ENCODE measurements around the gene TAMALIN. TPM values are rescaled to one million over a fixed set of nuclear protein-coding genes. Genes with fewer than 3 reads are reported as not detected.
A peak's percentile ranks its signal among the peaks of the same experiment; 100 is the strongest.

Gene TAMALIN
- total and polyA plus RNA-seq, 2 of the 4 experiments (the other 2 are of a cell fraction) = 2.7 to 5.3 TPM

DNA sequence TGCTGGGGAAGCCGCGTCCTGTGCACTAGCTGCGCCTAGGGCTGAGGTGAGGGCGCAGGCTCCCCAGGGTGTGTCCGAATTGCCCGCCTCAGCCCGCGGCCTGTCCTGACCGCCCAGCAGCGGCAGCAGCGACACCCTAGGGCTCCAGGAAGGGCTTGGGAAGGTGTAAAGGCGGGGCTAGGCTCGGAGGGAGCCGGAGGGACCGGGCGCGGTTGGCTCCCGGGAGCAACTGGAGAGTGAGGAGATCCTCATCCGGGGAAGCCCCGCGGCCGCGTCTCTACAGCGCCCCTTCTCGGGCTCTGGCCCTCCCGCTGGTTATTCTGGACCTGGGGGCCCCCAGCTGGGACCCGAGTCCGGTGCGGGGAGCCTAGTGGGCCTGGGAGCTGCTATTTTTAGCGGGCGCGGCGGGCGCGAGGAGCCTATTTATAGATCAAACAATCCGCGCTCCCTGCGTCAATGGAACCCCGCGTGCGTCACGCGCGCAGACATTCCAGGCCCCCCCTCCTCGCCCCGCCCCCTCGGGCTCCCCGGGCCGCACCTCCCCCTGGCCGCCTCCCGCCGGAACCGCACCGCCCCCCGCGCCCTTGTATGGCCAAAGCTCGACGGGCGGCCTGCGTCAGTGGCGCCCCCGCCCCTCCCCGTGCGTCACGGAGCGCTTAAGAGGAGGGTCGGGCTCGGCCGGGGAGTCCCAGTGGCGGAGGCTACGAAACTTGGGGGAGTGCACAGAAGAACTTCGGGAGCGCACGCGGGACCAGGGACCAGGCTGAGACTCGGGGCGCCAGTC is 44.2 kb downstream of the TAMALIN start, which contains the start of gene NR4A1:
NR4A1 (plus strand) TSS at position 685 of the 784 bp plus-strand sequence. CDS start 2,887 bp downstream, outside the sequence.
- H3K4ac ChIP-seq (ENCODE audit: low read depth, low read length) = peak within 1 kb of the TSS; percentile 77
- peak within 1 kb of the TSS; percentile 43 for H4K91ac ChIP-seq (ENCODE audit: insufficient read depth, low read depth, low read length)
- H3K23ac ChIP-seq (ENCODE audit: low read depth, low read length) = peak within 1 kb of the TSS; percentile 77
- peak within 1 kb of the TSS; percentile 32; the same call in 1 of the 2 replicates for H2BK20ac ChIP-seq (ENCODE audit: low read depth, low read length)
- H3K9me3 ChIP-seq (ENCODE audit: control insufficient read depth, insufficient read depth, low read length) = no peaks in the 10 kb centered on the region
- H3K4me3 ChIP-seq (ENCODE audit: insufficient read depth, low read depth, low read length) = peak within 1 kb of the TSS; percentile 97
- peak; percentile 95 for DNase-seq
- intact Hi-C loops (cut with micrococcal nuclease) = loop anchor here (1.0 kb wide), 1 partner anchor 13 kb away; no protein-coding TSS in a partner anchor
- H2BK120ac ChIP-seq (ENCODE audit: low read depth, low read length) = peak within 1 kb of the TSS; percentile 86
- H4K20me1 ChIP-seq (ENCODE audit: insufficient read depth, low read length) = peaks cover 36% of the 10 kb centered on the region
- TSS peak; percentile 91 for BruUV-seq (replicated peaks)
- peak within 1 kb of the TSS; percentile 78 for H3K14ac ChIP-seq (replicated peaks; ENCODE audit: low read depth, low read length)
- peak within 1 kb of the TSS; percentile 88 for H4K5ac ChIP-seq (ENCODE audit: low read depth, low read length)
- H3K27me3 ChIP-seq (ENCODE audit: control insufficient read depth, insufficient read depth, low read length) = no peaks in the 10 kb centered on the region
- H3K18ac ChIP-seq (ENCODE audit: low read depth, low read length) = peak within 1 kb of the TSS; percentile 81
- peak within 1 kb of the TSS; percentile 62; the same call in 1 of the 2 replicates for H3K56ac ChIP-seq (ENCODE audit: extremely low read depth, insufficient read depth, low read length)
- H3K79me1 ChIP-seq (ENCODE audit: low read depth in 1 of 2, low read length in 2 of 2) = peaks cover 0 to 69% of the 10 kb centered on the region in 2 experiments; a peak in 2 of 4 replicates
- H2AK5ac ChIP-seq (ENCODE audit: low read depth, low read length) = peak within 1 kb of the TSS; percentile 88
- H3K36me3 ChIP-seq (ENCODE audit: control insufficient read depth, insufficient read depth, low read length) = peaks cover 15% of the 10 kb centered on the region
- ATAC-seq (ENCODE audit: low read depth) = peak; percentile 97
- H3K9me1 ChIP-seq (ENCODE audit: insufficient read depth, low read length) = peaks cover 14% of the 10 kb centered on the region; the same call in 1 of the 2 replicates
- H2BK15ac ChIP-seq (ENCODE audit: low read depth, low read length) = peak within 1 kb of the TSS; percentile 59; the same call in 1 of the 3 replicates
- ChIA-PET POLR2A (ENCODE audit: unreplicated experiment) (interaction anchor here (0.6 to 1.2 kb wide), 3 partner anchors 18 to 762 kb away, joined by 4 to 6 read pairs (median 5); no protein-coding TSS in a partner anchor), CTCF (interaction anchor here (0.6 to 1.5 kb wide), 6 partner anchors 13 to 58 kb away, joined by 3 to 5 read pairs (median 4); no protein-coding TSS in a partner anchor)
- H2AK9ac ChIP-seq (replicated peaks; ENCODE audit: low read depth, low read length, poor library complexity) = peak within 1 kb of the TSS; percentile 68
- peak within 1 kb of the TSS; percentile 68 to 84 for H4K8ac ChIP-seq (ENCODE audit: low read depth in 2 of 2, low read length in 2 of 2)
- H3K4me1 ChIP-seq (ENCODE audit: control insufficient read depth, insufficient read depth, low read length) = peaks cover 18% of the 10 kb centered on the region
- WGBS, 2 experiments (ENCODE audit: extremely low coverage in 2 of 2, insufficient read length in 1 of 2) = 1% methylated on average over 30 of the region's 77 CpGs; no CpG with 5 or more reads in 1 of the 2 experiments
- H3K27ac ChIP-seq (ENCODE audit: insufficient read depth, low read length) = peak within 1 kb of the TSS; percentile 86
- peak within 1 kb of the TSS; percentile 88 for H3K4me2 ChIP-seq (ENCODE audit: low read depth, low read length)
- in situ Hi-C loops (cut with MboI; ENCODE audit: low sequenced_read_pairs) = no loop called here
- H2AFZ ChIP-seq (replicated peaks; ENCODE audit: low read length, poor library complexity) = peak within 1 kb of the TSS; percentile 83
- dilution Hi-C loops (cut with HindIII; ENCODE audit: low sequenced_read_pairs, unreplicated experiment) = no loop called here
- peak within 1 kb of the TSS; percentile 95 for H2BK5ac ChIP-seq (ENCODE audit: low read depth, low read length, poor library complexity, severe bottlenecking)
- peak within 1 kb of the TSS; percentile 89 for H3K9ac ChIP-seq (ENCODE audit: low read depth, low read length)
- TF ChIP-seq MXI1 (IDR thresholded peaks at IDR 0.05; ENCODE audit: borderline replicate concordance, low read depth, low read length) (no peak), RFX5 (IDR thresholded peaks at IDR 0.05; ENCODE audit: low read depth, low read length) (no peak), MAZ (IDR thresholded peaks at IDR 0.05; ENCODE audit: borderline replicate concordance, low read depth, low read length) (peak; percentile 95), MAFK (IDR thresholded peaks at IDR 0.05; ENCODE audit: low read depth, low read length) (no peak), NFE2L2 (IDR thresholded peaks at IDR 0.05; ENCODE audit: low read depth, low read length) (peak; percentile 29; the same call in 1 of the 2 replicates), BHLHE40 (IDR thresholded peaks at IDR 0.05; ENCODE audit: low read depth, low read length) (peak; percentile 43), FOS (IDR thresholded peaks at IDR 0.05; ENCODE audit: low read depth, low read length) (no peak), ELK1 (IDR thresholded peaks at IDR 0.05; ENCODE audit: borderline replicate concordance, low read depth, low read length) (peak; percentile 98), SMC3 (IDR thresholded peaks at IDR 0.05; ENCODE audit: low read depth, low read length) (peak; percentile 43; the same call in 1 of the 2 replicates), CEBPB (IDR thresholded peaks at IDR 0.05; ENCODE audit: low read depth, low read length) (no peak), RCOR1 (IDR thresholded peaks at IDR 0.05; ENCODE audit: insufficient replicate concordance, low read length) (no peak), CHD1 (IDR thresholded peaks at IDR 0.05; ENCODE audit: low read depth, low read length) (peak; percentile 39), POLR2A (IDR thresholded peaks at IDR 0.05; ENCODE audit: low read depth, low read length) (peak; percentile 97), RAD21 (IDR thresholded peaks at IDR 0.05; ENCODE audit: low read length) (no peak; the same call in none of the 2 replicates)
- TF ChIP-seq, protein P1, sequence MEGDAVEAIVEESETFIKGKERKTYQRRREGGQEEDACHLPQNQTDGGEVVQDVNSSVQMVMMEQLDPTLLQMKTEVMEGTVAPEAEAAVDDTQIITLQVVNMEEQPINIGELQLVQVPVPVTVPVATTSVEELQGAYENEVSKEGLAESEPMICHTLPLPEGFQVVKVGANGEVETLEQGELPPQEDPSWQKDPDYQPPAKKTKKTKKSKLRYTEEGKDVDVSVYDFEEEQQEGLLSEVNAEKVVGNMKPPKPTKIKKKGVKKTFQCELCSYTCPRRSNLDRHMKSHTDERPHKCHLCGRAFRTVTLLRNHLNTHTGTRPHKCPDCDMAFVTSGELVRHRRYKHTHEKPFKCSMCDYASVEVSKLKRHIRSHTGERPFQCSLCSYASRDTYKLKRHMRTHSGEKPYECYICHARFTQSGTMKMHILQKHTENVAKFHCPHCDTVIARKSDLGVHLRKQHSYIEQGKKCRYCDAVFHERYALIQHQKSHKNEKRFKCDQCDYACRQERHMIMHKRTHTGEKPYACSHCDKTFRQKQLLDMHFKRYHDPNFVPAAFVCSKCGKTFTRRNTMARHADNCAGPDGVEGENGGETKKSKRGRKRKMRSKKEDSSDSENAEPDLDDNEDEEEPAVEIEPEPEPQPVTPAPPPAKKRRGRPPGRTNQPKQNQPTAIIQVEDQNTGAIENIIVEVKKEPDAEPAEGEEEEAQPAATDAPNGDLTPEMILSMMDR (conservative IDR thresholded peaks at IDR 0.05; ENCODE audit: low read depth, low read length) = peak; percentile 47; the same call in 1 of the 2 replicates
